HG02759 (cell line): Measurements from ENCODE around the gene EEIG2.
A peak's percentile ranks its signal among the peaks of the same experiment; 100 is the strongest.
"Not testable (repeated sequence)": the region's sequence is repeated elsewhere in the genome, so short reads cannot be mapped to it uniquely, and the experiment has no call there.

Source experiments
- ATAC-seq: cut with Tn5 transposase; IDR thresholded peaks from one replicate; pipeline ENCODE4 v1.9.1; 2021; ENCODE audit warnings: mild to moderate bottlenecking, moderate library complexity; ENCODE audit not compliant: unreplicated experiment

EEIG2 gene

DNA sequence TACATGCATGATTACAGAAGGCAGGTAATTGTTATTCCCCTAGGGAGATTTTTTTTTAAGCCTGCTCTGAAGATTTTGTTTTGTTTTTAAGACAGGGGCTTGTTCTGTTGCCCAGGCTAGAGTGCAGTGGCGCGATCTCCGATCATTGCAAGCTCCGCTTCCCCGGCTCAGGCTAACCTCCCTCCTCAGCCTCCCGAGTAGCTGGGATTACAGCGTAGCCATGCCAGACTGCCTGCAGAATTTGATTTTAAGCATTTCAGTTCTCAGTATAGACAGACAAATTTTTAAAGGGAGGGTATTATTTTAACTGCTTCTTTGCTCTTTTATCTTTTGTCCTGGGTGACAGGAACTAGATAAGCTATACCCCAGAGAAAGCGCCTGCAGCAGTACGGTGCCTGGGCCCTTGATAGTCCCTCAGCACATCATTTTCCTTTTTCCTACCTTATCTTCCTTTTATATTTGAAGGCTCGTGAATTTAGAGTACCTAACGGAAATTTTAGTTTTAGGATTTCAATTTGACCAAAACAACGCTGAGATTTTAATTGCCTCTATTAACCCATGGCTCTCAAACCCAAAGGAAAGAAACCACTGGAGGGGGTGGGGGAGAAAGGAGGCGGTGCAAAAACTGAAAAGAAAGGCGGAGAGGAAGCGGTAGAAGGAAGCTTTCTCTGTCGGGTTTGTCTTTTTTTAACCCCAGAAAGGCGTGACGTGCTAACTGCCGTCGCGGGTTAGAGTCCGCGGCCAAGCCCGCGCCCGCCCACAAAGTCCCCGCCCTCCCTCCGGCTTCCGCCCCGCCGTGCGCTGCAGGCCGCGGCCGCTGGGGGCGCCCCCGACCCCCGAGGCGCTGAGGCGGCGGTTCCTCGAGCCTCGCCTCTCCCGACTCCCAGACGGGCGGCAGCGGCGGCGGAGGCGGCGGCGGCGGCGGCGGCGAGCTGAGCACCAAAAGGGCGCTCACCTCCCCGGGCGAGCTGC lies at the start of gene EEIG2:
TSS of gene EEIG2 (plus strand) at position 886 of the 972 bp plus-strand sequence. CDS start 329 bp downstream, outside the sequence.
- ATAC-seq: peak; percentile 82

DNA sequence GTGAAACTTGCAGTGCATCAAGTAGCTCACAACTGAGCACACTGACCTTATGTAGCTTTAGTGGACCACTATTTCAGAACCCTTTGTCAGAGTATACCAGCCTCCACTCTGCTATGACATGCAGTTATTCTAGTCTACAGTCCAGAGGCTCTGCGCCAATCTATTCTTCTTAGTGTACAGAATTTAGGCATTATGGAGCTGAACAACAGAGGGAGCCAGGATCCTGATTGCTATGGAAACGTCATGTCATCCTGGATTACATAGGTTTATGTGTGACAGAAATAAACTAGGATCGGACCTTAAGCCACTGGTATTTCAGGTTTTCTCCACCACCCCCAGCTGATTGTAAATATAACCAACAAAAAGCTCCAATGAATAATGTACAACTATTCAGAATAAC lies 48.1 kb upstream of the EEIG2 start:
- no peak for ATAC-seq

DNA sequence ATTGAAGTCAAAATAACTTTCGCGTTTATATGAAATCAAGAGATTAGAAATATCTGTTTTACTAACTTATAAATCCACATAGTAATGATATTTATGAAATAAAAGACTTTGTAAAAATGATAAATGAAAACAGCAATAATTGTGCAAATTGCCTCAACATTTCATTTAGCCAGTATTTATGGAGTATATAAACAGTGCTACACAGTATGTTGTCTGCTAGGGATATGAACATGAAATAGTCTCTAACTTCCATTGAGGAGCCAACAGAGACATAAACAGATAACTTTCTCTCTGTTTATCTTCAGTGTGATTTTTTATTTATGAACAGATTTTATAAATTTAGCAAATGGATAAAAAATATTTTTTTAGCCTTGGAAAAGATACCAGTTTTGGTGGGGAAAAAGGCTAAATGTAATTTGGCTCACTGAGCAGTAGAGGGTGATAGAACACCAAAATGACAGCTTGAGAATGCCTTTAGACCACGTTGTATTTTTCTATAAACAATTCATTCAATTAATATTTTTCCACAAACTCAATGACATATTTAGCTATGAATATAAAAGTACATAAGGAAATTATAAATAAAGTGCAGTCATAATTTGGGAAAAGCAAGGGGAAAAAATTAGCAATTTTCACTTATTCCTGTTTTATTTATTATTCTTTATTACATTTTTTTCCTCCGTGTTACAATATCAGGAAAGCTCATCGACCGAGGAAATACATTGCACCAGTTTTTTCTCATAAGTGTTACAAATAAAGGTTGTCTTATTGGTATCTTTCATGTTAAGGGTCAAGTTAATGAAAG lies 47.5 kb upstream of the EEIG2 start:
- ATAC-seq: no peak

DNA sequence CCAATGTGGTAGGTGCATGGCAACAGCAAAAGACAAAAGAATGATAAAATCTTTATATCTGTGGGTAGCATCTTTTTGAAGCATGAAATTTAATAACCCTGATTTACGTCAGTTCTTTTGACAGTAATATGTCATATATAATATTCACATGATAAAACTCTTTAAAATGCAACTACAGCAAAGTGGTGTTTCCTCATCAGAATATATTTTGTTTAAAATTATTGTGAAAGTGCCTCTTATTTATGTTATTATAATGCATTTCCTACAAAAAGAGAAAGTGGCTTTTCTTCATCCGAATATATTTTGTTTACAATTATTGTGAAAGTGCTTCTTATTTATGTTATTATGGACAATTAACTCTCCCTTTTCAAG lies 46.9 kb upstream of the EEIG2 start:
- ATAC-seq: no peak

- ATAC-seq: not testable (repeated sequence)
Observed at GRCh38 chr1:108513914-108514313, 46.0 kb upstream of the EEIG2 start.

- ATAC-seq: not testable (repeated sequence)
Observed at GRCh38 chr1:108517301-108517897, 42.5 kb upstream of the EEIG2 start.

GRCh38 chr1:108521990-108522393 lies 37.9 kb upstream of the EEIG2 start:
- ATAC-seq: no peak

GRCh38 chr1:108523829-108524228 lies 36.1 kb upstream of the EEIG2 start:
- no peak for ATAC-seq

GRCh38 chr1:108524676-108525075 lies 35.2 kb upstream of the EEIG2 start:
- no peak for ATAC-seq

DNA sequence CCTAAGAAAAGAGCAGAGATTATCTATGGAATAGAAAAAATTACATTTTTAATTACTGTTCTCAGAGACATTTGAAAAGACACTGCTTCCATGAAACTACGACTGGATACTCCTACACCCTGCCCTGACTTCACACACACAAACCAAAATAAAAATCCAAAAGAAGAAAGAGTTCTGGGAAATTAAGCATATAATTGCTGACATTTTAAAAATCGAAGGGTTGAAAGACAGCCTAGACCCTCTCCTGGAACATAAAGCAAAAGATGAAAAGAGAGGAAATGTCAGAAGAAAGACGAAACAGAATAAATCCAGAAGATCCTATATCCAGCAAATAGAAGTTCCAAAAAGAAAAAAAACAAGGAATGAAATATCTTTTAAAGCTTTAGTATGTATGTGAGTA lies 32.8 kb upstream of the EEIG2 start:
- ATAC-seq: no peak

DNA sequence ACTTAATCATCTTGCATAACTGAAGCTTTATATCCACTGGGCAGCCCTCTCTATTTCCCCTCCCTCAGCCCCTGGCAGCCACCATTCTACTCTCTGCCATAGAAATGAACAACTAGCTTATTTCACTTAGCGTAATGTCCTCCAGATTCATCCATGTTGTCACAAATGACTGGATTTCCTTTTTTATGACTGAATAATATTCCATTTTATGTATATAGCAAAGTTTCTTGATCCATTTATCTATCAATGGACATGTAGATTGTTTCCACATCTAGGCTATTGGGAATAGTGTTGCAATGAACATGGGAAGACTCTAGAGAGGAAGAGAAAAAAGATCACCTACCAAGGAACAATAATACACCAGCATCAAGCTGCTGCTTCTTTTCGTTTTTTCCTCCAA lies 32.1 kb upstream of the EEIG2 start:
- no peak for ATAC-seq

DNA sequence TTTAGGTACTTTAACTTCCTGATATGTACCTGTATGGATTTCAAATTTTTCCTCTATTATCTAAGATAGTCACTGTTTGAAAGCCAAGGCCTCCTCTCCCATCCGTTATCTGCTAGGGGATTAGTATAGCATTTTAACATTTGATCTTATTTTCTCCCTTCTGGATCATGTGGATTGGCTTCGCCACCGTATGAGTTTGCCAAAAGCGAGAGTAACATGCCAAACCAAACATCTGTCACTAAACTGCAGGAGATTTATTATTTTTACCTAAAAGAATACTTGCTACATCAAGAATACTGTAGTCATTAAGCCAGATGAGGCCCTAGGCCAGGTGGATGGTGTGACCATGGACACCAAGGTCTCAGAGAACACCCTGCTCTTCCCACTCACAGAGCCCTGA lies 28.5 kb upstream of the EEIG2 start:
- no peak for ATAC-seq

DNA sequence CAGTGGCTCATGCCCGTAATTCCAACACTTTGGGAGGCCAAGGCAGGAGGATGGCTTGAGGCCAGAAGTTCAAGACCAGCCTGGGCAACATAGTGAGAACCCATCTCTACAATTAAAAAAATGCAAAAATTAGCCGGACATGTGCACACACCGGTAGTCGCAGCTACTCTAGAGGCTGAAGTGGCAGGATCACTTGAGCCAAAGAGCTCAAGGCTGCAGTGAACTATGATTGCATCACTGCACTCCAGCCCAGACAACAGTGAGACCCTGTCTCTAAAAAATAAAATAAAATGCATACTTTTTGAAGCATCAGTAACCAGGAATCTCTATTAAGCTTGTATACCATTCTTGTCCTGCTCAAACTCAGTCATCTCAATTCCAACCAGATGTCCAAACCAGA lies 27.2 kb upstream of the EEIG2 start:
- ATAC-seq: no peak

GRCh38 chr1:108533351-108534083 lies 26.4 kb upstream of the EEIG2 start:
- ATAC-seq: peak; percentile 64

GRCh38 chr1:108534759-108535158 lies 25.1 kb upstream of the EEIG2 start:
- ATAC-seq: no peak

GRCh38 chr1:108535315-108535897 lies 24.5 kb upstream of the EEIG2 start:
- ATAC-seq: not testable (repeated sequence)

DNA sequence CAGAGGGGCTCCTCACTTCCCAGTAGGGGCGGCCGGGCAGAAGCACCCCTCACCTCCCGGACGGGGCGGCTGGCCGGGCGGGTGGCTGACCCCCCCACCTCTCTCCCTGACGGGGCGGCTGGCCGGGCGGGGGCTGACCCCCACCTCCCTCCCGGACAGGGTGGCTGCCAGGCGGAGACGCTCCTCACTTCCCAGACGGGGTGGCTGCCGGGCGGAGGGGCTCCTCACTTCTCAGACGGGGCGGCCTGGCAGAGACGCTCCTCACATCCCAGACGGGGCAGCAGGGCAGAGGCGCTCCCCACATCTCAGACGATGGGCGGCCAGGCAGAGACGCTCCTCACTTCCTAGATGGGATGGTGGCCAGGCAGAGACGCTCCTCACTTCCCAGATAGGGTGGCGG lies 23.9 kb upstream of the EEIG2 start:
- ATAC-seq: not testable (repeated sequence)

- ATAC-seq: not testable (repeated sequence)
Observed at GRCh38 chr1:108536791-108537190, 23.1 kb upstream of the EEIG2 start.

DNA sequence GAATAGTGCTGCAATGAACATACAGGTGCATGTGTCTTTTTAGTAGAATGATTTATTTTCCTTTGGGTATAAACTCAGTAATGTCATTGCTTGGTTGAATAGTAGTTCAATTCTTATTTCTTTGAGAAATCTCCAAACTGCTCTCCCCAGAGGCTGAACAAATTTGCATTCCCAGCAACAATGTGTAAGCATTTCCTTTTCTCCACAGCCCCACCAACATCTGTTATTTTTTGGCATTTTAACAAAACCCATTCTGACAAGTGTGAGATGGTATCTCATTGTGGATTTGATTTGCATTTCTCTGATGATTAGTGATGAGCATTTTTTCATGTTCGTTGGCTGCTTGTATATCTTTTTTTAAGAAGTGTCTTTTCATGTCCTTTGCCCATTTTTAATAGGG lies 21.9 kb upstream of the EEIG2 start:
- ATAC-seq: no peak

GRCh38 chr1:108540977-108541376 lies 18.9 kb upstream of the EEIG2 start:
- ATAC-seq: no peak
